ENCODE data around the gene MLANA. TPM values are rescaled to one million over a fixed set of nuclear protein-coding genes. Genes with fewer than 3 reads are reported as not detected.
A peak's percentile ranks its signal among the peaks of the same experiment; 100 is the strongest.

Gene MLANA
- total RNA-seq, 1 experiment from 2014 or later, result 0.11 TPM

DNA sequence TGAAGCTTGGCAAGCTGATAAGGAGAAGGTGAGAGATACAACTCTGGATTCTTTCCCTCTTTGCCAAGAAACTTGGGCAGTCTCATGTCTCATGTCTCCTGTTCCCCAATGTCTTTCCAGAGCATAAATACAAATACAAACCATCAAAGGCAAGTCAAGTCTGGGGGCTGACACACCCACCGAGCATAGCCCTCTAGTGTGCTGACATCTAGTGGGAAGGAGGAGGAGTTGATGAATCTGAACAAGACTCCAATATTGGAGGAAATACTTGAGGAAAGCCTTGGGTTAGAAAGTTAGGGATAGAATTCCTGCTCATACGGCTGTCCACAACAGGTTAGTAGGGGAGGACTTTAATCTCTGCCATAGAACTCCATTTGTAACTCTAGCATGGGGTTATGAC is 8.6 kb downstream of the MLANA start:
- DNase-seq (ENCODE audit: low read depth), result no peak

DNA sequence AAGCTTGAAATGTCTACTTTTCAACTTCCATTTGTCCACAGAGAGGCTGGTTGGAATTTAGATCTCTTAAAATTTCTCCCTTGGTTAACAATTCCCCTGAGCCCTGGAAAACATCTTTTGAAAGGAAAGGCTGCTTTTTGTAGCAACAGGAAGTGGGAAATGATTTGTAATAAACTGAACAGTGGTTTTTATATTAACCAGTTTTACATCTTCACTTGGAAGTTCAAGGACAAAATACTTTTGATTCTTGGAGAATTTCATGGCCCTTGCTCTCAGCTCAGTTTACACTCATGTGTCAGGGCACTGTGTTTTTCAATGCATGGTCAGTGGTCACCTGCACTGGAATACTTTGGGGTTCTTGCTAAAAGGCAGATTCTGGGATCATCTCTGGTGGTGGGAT is 9.9 kb downstream of the MLANA start:
- DNase-seq (ENCODE audit: low read depth), result peak; percentile 11

DNA sequence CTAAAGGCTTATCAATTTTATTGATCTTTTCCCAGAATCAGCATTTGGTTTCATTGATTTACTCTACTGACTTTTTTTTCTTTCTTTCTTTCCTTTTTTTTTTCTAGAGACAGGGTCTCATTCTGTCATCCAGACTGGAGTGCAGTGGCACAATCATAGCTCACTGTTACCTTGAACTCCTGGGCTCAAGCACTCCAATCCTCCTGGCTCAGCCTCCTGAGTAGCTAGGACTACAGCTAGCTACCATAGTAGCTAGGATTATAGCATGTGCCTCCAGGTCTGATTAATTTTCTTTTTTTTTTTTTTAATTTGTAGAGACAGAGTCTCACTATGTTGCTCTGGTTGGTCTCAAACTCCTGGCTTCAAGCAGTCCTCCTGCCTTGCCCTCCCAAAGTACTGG is 11.7 kb downstream of the MLANA start:
- no peak for DNase-seq (ENCODE audit: low read depth)

DNA sequence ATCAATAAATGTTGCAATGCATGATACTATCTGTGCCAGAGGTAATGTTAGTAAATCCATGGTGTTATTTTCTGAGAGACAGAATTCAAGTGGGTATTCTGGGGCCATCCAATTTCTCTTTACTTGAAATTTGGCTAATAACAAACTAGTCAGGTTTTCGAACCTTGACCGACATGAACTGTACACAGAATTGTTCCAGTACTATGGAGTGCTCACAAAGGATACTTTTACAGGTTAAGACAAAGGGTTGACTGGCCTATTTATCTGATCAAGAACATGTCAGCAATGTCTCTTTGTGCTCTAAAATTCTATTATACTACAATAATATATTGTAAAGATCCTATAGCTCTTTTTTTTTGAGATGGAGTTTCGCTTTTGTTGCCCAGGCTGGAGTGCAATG is 18.2 kb downstream of the MLANA start:
- DNase-seq (ENCODE audit: low read depth), result no peak

DNA sequence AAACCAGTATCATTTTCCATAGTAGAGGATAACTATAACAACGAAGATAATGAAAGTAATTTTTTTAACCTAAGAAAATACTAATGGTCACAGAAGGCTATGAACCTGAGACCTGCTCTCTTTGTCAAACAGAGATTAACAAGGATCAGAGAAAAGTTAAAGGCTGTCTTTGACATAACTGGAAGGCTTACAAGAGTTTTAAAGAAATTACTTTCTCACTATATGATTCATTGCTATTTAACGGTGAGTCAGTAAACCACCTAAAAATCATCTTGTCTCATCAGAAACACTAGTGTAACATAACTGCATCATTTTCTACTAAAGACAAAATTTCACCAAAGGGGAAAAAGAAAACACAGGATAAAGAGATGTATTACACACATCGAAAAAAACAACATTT is 19.3 kb downstream of the MLANA start:
- peak; percentile 49 for DNase-seq (ENCODE audit: low read depth)

DNA sequence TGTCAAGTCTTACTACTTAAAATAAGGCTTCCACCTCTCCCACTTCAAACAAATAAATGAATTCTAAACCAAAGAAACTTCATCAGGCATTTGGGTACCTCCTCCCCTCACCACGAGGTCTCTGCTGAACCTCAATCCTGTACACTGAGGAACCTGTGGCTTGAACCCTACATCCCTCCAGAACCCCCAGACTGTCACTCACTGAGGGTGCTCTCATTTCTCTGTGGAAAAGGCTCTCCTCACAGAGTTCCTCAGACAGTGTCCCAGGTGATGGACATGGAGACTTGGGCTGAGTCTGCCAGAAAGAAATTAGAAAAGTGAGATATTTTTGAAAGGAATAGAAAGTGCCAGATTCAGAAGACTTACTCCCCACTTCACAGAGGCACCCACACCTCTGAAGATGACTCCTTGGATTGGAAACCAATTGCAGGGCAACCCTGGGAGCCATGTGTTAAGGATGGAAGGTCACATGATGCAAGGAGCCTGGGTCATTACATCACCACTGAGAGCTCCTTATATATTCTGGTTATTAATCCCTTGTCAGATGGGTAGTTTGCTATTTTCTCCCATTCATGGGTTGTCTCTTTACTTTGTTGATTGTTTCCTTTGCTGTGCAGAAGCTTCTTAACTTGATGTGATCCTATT is 19.8 kb downstream of the MLANA start:
- DNase-seq (ENCODE audit: low read depth), result no peak

DNA sequence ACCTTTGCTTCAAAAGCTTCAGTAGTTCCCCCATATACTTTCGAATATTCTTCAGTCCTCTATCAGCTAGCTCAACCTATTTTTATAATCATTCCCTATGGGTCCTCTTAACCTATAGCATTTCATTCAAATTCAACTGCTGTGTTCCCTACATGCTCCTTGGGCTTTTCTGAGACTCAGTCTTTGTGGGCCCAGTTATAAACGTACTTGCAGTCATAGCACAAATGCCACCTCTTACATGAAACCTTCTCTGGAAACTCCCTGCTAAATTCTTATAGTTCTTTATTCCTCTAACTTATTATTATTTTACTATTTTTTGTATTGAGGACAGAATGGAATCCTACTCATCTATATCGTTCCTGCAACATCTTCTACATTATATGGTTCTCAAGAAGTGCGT is 24.7 kb downstream of the MLANA start:
- DNase-seq (ENCODE audit: low read depth), result no peak

DNA sequence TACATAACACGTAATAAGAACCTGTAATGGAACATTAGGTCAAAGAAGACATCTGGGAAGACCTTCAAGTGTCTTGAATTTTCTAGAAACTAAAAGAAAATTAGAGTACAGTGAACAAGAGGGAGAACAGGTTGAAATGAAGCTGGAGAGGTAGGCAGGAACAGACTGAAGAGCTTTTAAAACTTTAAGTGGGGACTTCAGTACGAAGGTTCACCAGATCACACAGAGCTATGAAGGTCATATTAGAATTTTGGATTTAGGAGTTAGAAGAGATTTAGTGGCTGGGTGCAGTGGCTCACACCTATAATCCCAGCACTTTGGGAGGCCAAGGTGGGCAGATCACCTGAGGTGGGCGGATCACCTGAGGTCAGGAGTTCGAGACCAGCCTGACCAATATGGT is 26.6 kb downstream of the MLANA start:
- DNase-seq (ENCODE audit: low read depth), result no peak

DNA sequence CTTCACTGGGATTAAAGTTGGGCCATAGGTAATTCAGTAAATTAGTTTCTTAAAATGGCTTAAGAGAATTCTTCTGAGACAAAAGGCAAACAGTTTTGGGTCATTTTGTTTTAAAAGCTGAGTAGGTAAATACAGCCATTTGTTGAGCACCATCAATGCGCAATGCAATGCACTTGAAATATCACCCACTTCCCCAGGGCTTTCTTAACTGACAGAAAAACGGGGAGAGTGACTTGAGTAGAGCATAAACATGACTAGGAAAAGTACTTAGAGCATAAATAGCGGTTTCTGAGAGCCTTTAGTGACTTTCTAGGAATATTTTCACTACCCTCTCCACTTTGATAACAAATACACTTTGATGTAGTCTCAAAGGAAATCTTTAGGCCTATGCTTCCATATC is 27.2 kb downstream of the MLANA start:
- no peak for DNase-seq (ENCODE audit: low read depth)

DNA sequence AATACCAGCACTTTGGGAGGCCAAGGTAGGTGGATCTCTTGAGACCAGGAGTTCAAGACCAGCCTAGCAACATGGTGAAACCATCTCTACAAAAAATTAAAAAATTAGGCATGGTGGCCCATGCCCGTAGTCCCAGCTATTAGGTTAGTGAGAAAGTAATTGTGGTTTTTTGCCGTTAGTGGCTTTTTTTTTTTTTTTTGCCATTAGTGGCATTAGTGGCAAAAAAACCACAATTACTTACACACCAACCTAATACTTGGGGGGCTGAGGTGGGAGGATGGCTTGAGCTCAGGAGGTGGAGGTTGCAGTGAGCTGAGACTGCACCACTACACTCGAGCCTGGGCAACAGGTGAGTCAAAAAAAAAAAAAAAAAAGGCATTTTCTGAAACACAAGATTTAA is 27.8 kb downstream of the MLANA start:
- DNase-seq (ENCODE audit: low read depth), result no peak

DNA sequence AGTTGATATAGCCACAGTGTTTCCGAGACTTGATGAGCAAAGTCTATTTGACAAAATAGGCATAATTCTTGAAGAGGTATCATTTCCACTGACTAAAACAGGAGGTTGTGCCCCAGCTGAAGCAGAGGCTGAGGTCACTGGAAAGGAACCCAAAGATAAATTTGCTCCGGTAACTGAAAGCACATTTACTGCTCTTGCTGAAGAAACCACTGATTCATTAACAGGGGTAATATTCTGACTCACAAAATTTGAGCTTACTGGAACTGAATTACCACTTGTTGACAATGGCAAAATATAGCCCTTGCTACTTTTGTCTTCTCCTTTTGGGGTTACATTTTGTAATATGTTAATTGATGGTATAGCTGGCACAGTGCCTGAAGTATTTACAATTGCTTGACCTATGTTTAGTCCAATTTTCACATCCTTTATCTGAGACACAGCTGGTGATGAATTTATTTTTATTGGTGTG is 30.2 kb downstream of the MLANA start:
- no peak for DNase-seq (ENCODE audit: low read depth)

DNA sequence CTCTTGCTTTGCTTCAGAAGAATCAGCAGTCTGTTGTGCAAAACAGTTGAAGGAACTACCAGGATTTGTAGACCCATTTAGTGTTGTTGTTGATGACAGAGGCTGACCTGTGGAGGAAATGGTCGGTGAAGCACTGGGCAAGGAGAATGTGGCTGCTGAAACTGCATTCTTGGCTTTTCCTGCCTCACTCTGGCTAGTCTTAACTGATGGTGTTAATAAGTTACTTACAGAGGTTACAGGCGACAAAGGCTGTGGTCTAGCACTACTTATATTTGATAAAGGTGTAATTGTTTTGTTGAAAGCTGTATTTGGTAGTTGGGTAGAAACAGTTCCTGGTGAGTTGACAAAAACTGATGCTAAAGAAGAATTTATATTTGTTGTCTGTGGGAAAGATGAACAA is 31.5 kb downstream of the MLANA start:
- DNase-seq (ENCODE audit: low read depth), result no peak

DNA sequence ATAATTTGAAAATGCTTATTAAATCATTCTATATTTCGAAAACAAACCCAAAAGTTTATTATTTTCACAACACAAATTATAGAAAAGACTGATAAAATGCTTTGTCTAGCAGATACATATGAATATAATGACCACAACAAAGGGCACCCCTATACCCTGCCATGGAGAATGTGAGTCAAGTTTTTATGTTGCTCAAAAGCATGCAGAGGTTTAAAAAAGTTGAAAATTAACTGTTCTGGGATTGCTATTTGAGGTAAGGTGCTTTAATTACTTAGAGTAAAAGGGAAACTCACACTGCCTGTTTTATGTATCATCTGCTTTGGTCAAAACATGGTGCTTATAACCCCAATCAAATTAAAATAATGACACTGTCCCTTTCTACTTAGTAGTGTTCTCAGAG is 41.0 kb downstream of the MLANA start:
- DNase-seq (ENCODE audit: low read depth), result no peak

DNA sequence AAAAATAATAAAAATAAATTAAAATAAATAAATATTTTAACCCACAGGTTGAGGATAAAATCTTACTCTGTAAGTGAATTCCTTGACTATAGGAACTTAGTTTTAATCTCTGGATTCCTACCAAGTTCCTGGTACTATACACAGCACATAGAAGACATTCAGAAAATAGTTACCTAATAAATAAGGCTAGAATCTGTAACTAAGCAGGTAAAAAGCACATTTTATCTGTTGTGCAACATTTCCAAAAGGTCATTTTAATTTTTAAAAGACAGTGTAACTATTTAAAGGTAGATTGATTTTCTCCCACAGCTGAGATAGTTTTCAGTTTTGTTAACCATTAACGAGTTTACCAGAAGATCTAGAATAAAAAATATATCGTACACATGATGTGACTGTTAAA is 47.8 kb downstream of the MLANA start:
- no peak for DNase-seq (ENCODE audit: low read depth)

DNA sequence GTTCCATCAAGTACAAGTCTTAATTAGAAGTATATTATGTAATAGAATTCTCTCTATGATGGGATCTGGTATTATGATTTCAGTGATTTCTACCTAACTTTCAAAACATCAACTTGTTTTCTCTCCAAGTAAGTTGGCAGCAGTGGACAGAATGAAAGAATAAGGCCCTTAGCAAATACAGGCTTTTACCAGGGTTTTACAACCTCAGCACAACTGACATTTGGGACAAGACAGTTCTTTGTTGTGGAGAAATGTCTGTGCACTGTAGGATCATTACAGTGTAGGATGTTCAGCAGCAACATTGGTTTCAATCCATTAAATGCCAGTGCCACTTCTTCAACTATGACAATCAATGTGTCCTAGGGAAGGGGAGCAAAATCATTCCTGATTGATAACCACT is 48.8 kb downstream of the MLANA start:
- no peak for DNase-seq (ENCODE audit: low read depth)

DNA sequence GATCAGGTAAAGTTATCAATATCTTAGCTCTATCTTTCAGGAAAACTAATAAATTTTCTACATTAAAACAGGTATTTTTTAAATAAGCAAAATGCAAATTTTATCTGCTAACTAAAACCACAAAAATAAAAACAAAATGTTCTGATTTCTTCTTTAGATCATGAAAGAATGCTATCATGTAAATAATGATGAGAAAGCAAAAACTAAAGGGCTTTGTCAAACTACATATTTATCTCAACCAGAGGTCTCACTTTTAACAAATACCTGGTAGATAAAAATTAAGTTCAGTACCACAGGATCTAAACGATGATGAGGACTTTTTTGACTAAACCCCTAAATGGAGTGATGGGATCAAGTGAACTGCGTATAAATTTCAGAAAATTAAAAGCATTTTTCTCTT is 50.5 kb downstream of the MLANA start:
- no peak for DNase-seq (ENCODE audit: low read depth)

DNA sequence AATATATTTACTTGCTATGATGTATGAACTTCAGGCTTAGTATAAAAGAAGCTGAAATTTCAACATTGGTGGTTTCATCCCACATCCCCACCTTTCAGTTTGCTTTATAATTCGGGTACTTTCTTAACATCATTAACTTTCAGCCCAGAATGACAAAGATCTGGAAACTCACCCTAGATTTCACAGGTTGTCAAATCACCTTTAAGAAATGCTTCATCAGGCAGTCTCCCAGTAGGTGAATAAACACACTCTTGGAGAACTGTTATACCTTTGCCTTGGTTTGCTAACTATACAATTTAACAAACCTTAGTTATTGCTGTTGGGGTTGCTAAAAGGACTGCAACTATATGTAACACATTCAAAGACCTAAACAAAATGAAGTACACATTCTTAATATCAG is 54.4 kb downstream of the MLANA start:
- DNase-seq (ENCODE audit: low read depth), result no peak

DNA sequence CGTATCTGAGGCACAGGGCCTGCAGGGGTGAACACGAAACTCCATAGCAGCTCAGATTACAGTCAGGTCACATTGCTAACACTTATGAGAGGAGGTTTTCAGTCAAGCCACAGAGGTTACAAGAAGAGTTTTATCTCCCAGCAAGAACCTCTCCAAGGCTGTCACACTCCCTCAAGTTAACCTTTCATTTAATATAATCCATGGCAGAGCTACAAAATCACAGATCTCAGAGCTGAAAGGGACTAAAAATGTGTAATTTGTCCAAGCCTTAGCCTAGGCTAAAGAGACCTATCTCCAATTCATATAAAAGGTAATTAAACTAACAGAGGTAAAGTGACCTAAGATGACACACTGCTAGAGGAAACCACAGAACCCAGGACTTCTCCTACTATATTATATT is 57.2 kb downstream of the MLANA start:
- DNase-seq (ENCODE audit: low read depth), result no peak

DNA sequence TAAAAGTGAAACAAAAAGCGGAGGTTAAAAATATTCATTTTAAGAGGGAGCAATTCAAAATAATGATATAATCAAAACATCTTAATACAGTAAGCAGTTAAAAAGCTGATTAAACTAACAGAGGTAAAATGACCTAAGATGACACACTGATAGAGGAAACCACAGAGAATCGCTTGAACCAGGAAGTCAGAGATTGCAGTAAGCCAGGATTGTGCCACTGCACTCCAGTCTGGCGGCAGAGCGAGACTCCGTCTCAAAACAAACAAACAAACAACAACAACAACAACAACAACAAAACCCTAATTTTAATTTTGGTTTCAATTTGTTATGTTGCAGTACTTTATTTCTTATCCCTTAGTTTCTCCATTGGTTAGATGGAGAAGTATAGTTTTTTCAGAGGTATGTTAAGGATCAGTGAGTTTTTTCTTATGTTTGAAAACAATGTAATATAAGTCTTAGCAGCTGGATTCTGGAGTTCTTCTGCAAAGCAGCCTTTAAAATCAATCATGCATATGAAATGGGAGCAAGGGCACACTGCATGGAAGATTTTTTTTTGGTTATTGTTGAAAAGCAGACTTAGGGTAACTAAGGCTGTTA is 58.5 kb downstream of the MLANA start:
- peak; percentile 30 for DNase-seq (ENCODE audit: low read depth)

DNA sequence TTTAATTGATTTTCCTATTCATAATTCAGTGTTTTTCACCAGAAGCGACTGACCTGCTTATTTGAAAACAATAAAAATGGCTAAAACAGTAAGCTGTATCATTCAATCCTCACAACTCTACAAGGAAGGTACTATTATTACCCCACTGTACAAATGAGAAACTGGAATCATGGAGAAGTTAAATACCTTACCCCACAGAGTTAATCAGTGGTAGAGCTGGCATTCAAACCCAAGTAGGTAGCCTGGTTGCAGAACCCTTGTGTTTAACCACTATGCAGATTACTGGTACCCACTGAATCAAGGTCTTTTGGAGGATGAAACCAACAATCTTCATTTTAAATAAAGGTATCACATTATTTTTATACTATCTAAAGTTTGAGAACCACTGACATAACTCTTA is 59.6 kb downstream of the MLANA start:
- no peak for DNase-seq (ENCODE audit: low read depth)

DNA sequence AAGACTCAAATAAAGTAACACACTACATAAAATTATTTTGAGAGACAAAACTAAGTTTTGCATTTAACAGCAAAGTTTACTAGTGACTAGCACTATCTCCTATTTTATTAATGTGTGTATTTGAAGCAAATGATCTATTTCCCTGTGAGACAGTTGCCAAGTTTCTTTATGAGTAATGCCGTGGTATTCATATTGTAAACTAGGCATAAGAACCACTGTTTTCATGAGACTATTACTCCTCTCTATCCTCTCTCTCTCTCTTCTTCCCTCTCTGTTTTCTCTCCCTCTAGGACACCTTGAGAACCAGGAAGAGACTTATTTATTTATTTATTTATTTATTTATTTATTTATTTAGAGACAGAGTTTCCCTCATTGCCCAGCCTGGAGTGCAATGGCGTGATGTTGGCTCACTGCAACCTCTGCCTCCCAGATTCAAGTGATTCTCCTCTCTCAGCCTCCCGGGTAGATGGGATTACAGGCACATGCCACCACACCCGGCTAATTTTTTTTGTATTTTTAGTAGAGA is 61.1 kb downstream of the MLANA start:
- DNase-seq (ENCODE audit: low read depth), result peak; percentile 35

DNA sequence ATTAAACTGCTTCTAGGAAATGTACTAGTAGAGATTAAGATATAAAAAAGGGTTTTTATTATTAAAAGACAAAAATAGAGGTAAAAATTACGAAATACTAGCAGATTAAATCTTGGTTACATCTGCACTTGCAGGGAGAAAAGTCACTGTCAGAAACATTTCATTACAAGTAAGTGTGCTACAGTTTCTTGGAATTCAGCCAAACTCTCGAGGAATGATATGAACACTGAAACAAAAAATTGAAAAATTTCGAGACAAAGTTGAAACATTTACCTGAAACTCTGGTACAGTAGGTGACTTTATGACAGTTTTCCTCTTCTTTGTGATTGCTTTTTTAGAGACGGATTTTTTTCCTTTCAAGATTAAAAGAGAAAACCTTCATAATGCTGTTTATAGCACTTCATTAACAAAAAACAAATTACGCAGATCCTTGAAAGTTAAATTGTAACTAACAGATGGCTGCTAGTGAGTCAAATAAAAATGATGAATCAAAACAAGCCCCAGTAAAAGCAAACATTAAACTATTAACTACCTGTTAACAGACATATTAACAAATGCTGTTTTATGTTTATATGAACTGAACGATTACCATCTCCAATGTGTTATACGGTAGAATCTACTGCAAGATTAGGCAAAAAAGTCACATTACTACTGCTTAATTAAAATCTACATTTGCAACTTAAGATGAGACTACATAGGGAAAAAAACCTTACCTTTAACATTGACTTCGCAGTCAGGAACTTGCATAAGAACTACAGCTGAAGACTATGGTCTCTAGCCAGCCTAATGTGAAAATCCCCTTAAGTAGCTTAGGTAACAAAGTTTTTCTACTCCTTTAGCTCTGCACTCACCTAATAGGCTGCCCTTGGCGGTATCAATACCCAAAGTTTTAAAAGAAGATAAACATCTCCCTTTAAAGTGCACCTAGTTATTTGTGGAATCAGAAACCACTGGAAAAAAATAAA is 63.3 kb downstream of the MLANA start:
- DNase-seq (ENCODE audit: low read depth), result no peak
